ENCODE data around the gene SART3.

Gene SART3

GRCh38 chr12:108473400-108474055 is 87.4 kb downstream of the SART3 start:
- Histone ChIP-seq H3K9ac (ENCODE audit: low read length) (no peak overlapping the region), H3K27ac (ENCODE audit: low read length) (no peak overlapping the region), H3K27me3 (ENCODE audit: control insufficient read depth, insufficient read depth, low read length) (no peaks in the 10 kb centered on the region), H3K36me3 (ENCODE audit: control insufficient read depth, low read depth, low read length) (no peaks in the 10 kb centered on the region), H3K9me3 (ENCODE audit: control insufficient read depth, low read depth, low read length) (no peaks in the 10 kb centered on the region), H3K4me1 (ENCODE audit: control insufficient read depth, low read depth, low read length) (no peaks in the 10 kb centered on the region), H3K4me3 (ENCODE audit: low read length) (no peak overlapping the region)
